Superior temporal gyrus (tissue), 1 donor: ENCODE results near the gene SLC38A10.

ENCODE experiments used
- DNase-seq: peaks from one replicate; pipeline ENCODE4 v3.0.0-alpha.2; 2016; ENCODE audit errors: extremely low spot score

The SLC38A10 gene

GRCh38 chr17:81295031-81295675 is at the start of gene SLC38A10:
Gene SLC38A10 (minus strand): TSS chr17:81295307. CDS start chr17:81294921, 386 bp downstream.
- DNase-seq, result peak; percentile 94

GRCh38 chr17:81342269-81343070 is 47.4 kb upstream of the SLC38A10 start:
- DNase-seq, result no peak

GRCh38 chr17:81341516-81342268 is 46.6 kb upstream of the SLC38A10 start:
- DNase-seq, result no peak

GRCh38 chr17:81340607-81341515 is 45.8 kb upstream of the SLC38A10 start:
- DNase-seq, result no peak

- no peak for DNase-seq
Measured at GRCh38 chr17:81339534-81340296, 44.6 kb upstream of the SLC38A10 start.

GRCh38 chr17:81339191-81339533 is 44.1 kb upstream of the SLC38A10 start:
- no peak for DNase-seq

- no peak for DNase-seq
Measured at GRCh38 chr17:81338274-81339190, 43.4 kb upstream of the SLC38A10 start.

GRCh38 chr17:81337476-81337879 is 42.4 kb upstream of the SLC38A10 start:
- no peak for DNase-seq

GRCh38 chr17:81336930-81337325 is 41.8 kb upstream of the SLC38A10 start:
- no peak for DNase-seq

- DNase-seq, result no peak
Measured at GRCh38 chr17:81336296-81336929, 41.3 kb upstream of the SLC38A10 start.

- no peak for DNase-seq
Measured at GRCh38 chr17:81335773-81336157, 40.7 kb upstream of the SLC38A10 start.

- no peak for DNase-seq
Measured at GRCh38 chr17:81334987-81335772, 40.1 kb upstream of the SLC38A10 start.

- no peak for DNase-seq
Measured at GRCh38 chr17:81334391-81334901, 39.3 kb upstream of the SLC38A10 start.

GRCh38 chr17:81333616-81334368 is 38.7 kb upstream of the SLC38A10 start:
- no peak for DNase-seq

GRCh38 chr17:81332914-81333528 is 37.9 kb upstream of the SLC38A10 start:
- DNase-seq, result no peak

- no peak for DNase-seq
Measured at GRCh38 chr17:81332118-81332834, 37.2 kb upstream of the SLC38A10 start.
